Small intestine (tissue), 7 donors: ENCODE results near the gene GAL. TPM values are rescaled to one million over a fixed set of nuclear protein-coding genes. Genes with fewer than 3 reads are reported as not detected.

ENCODE experiments used
- DNase-seq, 2 donors: peaks; one replicate each; pipeline versions ENCODE4 v3.0.0 to v3.0.0-alpha.2; 2013
- FAIRE-seq: peaks from 2 replicates; lab custom pipeline; 2012; peaks lifted over from hg19 to GRCh38; lab: Jason Lieb, UNC
- H3K27ac ChIP-seq, 3 donors: one replicate each; pipeline ENCODE4 v1.5.1; 2013; ENCODE audit warnings: low read length in 2 of 3, mild to moderate bottlenecking in 2 of 3, control low read depth in 1 of 3, inconsistent platforms in 1 of 3, low read depth in 1 of 3, moderate library complexity in 1 of 3
- H3K27me3 ChIP-seq, 3 donors: one replicate each; pipeline ENCODE4 v1.6.1; 2013; ENCODE audit warnings: low read length in 3 of 3, inconsistent platforms in 1 of 3; ENCODE audit not compliant: control insufficient read depth in 3 of 3, insufficient read depth in 3 of 3
- H3K36me3 ChIP-seq, 3 donors: one replicate each; pipeline ENCODE4 v1.6.1; 2013; ENCODE audit warnings: low read length in 3 of 3, inconsistent platforms in 1 of 3, low read depth in 1 of 3, mild to moderate bottlenecking in 1 of 3, moderate library complexity in 1 of 3; ENCODE audit not compliant: control insufficient read depth in 3 of 3, insufficient read depth in 2 of 3
- H3K4me1 ChIP-seq, 3 donors: one replicate each; pipeline ENCODE4 v1.6.1; 2013; ENCODE audit warnings: low read length in 2 of 3, inconsistent platforms in 1 of 3, low read depth in 1 of 3, mild to moderate bottlenecking in 1 of 3, moderate library complexity in 1 of 3; ENCODE audit not compliant: control insufficient read depth in 3 of 3, insufficient read depth in 2 of 3
- H3K4me3 ChIP-seq, 3 donors: one replicate each; pipeline ENCODE4 v1.5.1; 2013; ENCODE audit warnings: low read length in 3 of 3, control low read depth in 1 of 3, inconsistent platforms in 1 of 3, low read depth in 1 of 3, mild to moderate bottlenecking in 1 of 3, moderate library complexity in 1 of 3
- H3K9me3 ChIP-seq, 2 donors: one replicate each; pipeline ENCODE4 v1.6.1; 2013; ENCODE audit warnings: low read depth in 1 of 2, low read length in 1 of 2; ENCODE audit not compliant: control insufficient read depth in 2 of 2, insufficient read depth in 1 of 2
- WGBS, 3 donors: extraction: QIAGEN DNeasy Blood & Tissue Kit; methylation state at CpG; one replicate each; pipeline ENCODE4 v1.1.7; 2013; 5-methylcytosine and 5-hydroxymethylcytosine counted together
- polyA plus RNA-seq, 4 donors: library from polyadenylated mRNA; stranded (reverse) in 3 of 4; unstranded in 1 of 4; fragments of 200-250 nt in 3 of 4; fragments of 120-200 nt in 1 of 4; gene quantifications; one replicate each; pipeline versions ENCODE4 v1.2.1 to v1.2.3, GENCODE V29; 2013
- donor health status: healthy with polysubstance abuse.
- donor health status: control.
- donor health status: control.
- donor health status: Bipolar disorder and iron deficiency.
- donor health status: healthy.

GAL gene
- polyA plus RNA-seq, 4 donors: 3.8 to 11.9 TPM; not detected in 2

DNA sequence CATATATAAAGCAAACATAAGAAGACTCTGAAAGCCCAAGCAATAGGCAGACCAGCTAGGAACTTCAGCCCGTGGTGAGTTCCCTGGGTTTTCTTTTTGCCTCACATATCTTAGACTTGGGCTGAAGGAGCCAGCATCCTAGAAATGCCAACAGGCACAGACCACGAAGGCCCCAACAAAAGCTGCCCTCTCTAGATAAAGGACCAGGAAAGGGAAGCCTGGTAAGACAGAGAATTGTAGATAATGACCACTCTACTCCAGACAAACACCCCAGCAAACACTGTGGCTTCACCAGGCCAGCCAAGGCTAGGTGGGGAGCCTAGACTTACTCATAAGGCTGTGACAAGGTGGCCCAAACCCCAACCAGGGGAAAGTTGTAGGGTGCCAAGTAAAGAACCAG lies 11.2 kb downstream of the GAL start:
- H3K9me3 ChIP-seq: peaks cover 0 to 13% of the 10 kb centered on the region in 2 donors
- DNase-seq: no peak
- H3K4me1 ChIP-seq: no peaks in the 10 kb centered on the region
- H3K27ac ChIP-seq: no peak overlapping the region
- 53 to 62% (median 57%) methylated on average over 2 of the region's 2 CpGs for WGBS, 3 donors
- H3K4me3 ChIP-seq: no peak overlapping the region
- H3K36me3 ChIP-seq: no peaks in the 10 kb centered on the region
- H3K27me3 ChIP-seq: peaks cover 0 to 19% (median 0%) of the 10 kb centered on the region in 3 donors
- no peak for FAIRE-seq

DNA sequence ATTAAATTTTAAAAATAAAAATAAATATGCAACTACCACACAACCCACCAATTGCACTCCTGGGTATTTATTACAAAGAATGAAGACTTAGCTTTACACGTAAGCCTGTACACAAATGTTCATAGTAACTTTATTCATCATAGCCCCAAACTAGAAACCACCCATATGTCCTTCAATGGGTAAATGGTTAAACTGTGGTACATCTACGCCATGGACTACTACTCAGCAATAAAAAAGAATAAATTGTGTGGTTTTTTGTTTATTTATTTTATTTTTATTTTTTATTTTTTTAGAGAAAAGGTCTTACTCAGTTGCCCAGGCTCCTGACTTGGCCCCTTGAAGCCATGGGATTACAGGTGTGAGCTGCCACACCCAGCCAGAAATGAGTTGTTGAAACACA lies 14.6 kb downstream of the GAL start:
- no peak for FAIRE-seq

DNA sequence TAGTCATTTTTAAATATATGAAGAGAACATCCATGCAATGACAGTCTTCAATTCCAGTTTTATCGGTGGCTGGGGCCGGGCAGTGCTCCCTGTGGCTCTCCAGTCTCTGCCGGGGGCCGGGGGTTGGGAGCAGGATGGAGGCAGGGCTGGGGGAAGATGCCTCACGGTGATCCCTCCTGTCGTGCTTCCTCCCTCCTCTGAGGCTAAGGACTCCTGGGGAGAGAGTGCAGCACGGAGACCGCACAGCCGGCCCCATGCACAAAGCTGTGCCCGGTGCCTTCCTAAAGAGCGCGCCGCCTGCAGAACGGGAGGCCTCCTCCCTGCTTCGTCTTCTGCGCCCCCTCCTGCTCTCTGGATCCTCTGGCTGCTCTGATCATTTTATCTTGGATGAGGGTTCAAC lies 20.5 kb downstream of the GAL start:
- DNase-seq (no peak), FAIRE-seq (no peak)
- H3K4me1 ChIP-seq: no peaks in the 10 kb centered on the region
- H3K27ac ChIP-seq: no peak overlapping the region
- peaks cover 0 to 9% (median 0%) of the 10 kb centered on the region in 3 donors for H3K27me3 ChIP-seq
- H3K9me3 ChIP-seq: no peaks in the 10 kb centered on the region
- no peak overlapping the region for H3K4me3 ChIP-seq
- 40 to 43% (median 43%) methylated on average over 16 of the region's 16 CpGs for WGBS, 3 donors
- no peaks in the 10 kb centered on the region for H3K36me3 ChIP-seq

More for the DNA sequence above, 14.6 kb downstream of the GAL start:
- Histone ChIP-seq H3K9me3 (peaks cover 0 to 13% of the 10 kb centered on the region in 2 donors), H3K4me3 (no peak overlapping the region), H3K36me3 (no peaks in the 10 kb centered on the region), H3K27ac (no peak overlapping the region), H3K27me3 (peaks cover 0 to 11% (median 4%) of the 10 kb centered on the region in 3 donors), H3K4me1 (no peaks in the 10 kb centered on the region)
- DNase-seq: no peak
- 89 to 94% (median 93%) methylated on average over 2 of the region's 2 CpGs for WGBS, 3 donors

DNA sequence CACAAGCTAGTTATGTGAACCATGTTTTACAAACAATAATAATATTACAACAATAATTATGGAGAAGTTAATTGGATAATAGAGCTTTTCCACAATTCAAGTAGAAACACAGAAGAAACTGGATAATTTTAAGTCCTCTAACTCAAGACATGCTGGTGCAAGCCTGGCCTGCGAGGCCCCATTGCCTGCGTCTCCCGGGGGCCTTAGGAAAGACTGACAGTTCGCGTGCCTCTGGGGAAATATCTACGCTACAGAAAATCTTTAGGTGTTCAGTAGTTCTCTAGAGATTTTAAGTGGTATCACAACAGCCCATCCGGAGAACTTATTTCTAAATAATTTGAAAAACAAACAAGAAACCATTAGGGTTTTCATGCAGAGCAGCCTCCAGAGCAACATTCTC lies 23.2 kb downstream of the GAL start:
- WGBS, 3 donors: 92 to 94% (median 93%) methylated on average over 7 of the region's 7 CpGs
- no peak overlapping the region for H3K4me3 ChIP-seq
- FAIRE-seq (no peak), DNase-seq (no peak)
- no peaks in the 10 kb centered on the region for H3K36me3 ChIP-seq
- H3K27me3 ChIP-seq: peaks cover 0 to 9% (median 0%) of the 10 kb centered on the region in 3 donors
- no peaks in the 10 kb centered on the region for H3K4me1 ChIP-seq
- no peaks in the 10 kb centered on the region for H3K9me3 ChIP-seq
- H3K27ac ChIP-seq: no peak overlapping the region

DNA sequence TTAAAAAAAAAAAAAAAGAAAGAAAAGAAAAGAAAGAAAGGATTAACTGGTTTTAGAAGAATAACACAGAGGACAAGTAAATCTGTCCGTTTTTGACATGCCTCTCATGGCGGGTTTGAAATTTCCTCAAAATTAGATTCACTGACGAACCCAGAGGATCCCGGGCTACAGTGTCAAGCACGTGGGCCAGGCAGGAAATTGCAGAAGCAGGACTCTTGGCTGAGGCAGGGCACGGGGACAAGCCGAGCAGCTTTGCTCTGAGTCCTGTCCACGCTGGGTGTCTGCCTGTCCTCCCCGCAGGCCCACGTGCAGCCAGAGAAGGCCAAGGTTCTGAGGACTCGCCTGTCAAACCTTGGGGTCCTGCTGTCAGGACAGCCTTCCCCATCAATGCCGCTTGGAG lies 24.7 kb downstream of the GAL start:
- H3K4me1 ChIP-seq: no peaks in the 10 kb centered on the region
- WGBS, 3 donors: 87 to 92% (median 91%) methylated on average over 11 to 12 of the region's 12 CpGs
- H3K36me3 ChIP-seq: no peaks in the 10 kb centered on the region
- peaks cover 0 to 4% (median 0%) of the 10 kb centered on the region in 3 donors for H3K27me3 ChIP-seq
- H3K4me3 ChIP-seq: no peak overlapping the region
- no peak overlapping the region for H3K27ac ChIP-seq
- FAIRE-seq (no peak), DNase-seq (no peak)
- H3K9me3 ChIP-seq: no peaks in the 10 kb centered on the region

DNA sequence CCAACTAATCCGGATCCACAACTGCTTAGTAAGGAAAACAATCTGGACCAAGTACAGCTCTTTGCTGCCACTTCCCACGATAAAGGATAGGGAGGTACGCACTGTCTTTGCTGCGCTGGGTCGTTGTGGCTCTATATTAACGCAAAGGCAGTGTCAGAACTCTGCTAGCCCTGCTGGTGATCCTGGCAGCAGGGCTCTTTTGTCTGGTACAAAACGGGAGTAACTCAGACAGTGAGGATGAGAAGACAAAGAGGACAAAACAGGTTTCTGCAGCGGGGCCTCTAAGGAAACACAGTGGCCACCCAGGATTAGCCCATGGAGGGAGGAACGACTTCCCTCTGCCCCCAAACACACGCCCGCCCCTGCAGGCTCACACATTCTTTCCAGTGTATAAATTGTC lies 26.1 kb downstream of the GAL start:
- H3K27ac ChIP-seq: no peak overlapping the region
- DNase-seq (no peak), FAIRE-seq (no peak)
- no peaks in the 10 kb centered on the region for H3K27me3 ChIP-seq
- H3K4me3 ChIP-seq: no peak overlapping the region
- no peaks in the 10 kb centered on the region for H3K4me1 ChIP-seq
- whole genome bisulfite sequencing, 3 donors: 84 to 90% (median 87%) methylated on average over 11 of the region's 11 CpGs
- no peaks in the 10 kb centered on the region for H3K9me3 ChIP-seq
- no peaks in the 10 kb centered on the region for H3K36me3 ChIP-seq

DNA sequence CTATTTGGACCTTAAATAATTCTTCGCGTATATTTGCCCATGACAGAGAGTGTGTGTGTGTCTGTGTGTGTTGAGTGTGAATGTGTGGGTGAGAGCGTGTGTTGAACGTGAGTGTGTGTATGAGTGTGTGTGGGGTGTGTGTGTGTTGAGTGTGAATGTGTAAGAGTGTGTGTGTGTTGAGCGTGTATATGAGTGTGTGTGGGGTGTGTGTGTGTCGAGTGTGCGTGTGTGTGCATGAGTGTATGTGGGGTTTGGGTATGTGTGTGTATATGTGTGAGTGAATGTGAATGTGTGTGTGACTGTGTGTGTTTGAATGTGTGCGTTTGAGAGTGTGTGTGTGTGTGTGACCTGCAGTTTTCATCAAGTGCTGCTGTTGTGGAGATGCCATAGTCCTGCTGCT lies 26.8 kb downstream of the GAL start:
- FAIRE-seq (no peak), DNase-seq (no peak)
- Histone ChIP-seq H3K27ac (no peak overlapping the region), H3K36me3 (no peaks in the 10 kb centered on the region), H3K4me1 (no peaks in the 10 kb centered on the region), H3K4me3 (no peak overlapping the region), H3K9me3 (no peaks in the 10 kb centered on the region), H3K27me3 (no peaks in the 10 kb centered on the region)
- 94 to 96% (median 95%) methylated on average over 8 of the region's 8 CpGs for WGBS, 3 donors

DNA sequence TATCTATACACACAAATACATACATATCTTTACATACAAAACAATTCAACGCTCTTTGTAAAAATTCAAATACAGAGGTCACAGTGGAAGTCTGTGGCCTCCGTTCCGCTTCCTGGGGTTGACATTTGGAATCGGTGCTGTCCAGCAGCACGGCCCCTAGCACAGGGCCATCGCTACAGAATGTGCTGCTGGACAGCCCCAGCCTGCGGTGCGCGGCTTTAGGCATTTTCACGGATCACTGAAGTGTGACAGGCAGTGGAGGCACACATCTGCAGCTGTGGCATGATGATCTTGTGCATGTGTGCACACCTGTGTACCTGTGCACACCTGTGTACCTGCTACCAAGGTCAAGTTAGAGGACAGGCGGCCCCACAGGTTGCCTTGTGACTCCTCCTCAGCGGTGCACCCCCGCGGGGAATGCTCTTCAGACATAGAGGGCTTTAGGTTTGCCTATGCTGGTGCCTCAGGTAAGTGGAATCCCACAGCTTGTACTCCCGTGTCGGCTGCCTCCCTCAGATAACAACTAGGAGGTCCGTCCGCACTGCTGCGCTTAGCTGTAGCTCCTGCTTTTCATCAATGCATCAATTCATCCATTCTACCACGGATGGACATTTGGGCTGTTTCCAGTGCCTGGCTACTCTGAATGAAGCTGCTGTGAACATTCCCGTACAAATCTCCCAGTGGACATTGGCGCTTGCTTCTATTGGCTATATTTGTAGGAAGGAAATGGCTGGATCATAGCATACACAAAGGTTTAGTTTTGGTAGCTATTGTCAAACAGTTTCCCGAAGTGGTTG lies 29.9 kb downstream of the GAL start:
- H3K27ac ChIP-seq: no peak overlapping the region
- 83 to 91% (median 90%) methylated on average over 23 of the region's 23 CpGs for WGBS, 3 donors
- H3K9me3 ChIP-seq: no peaks in the 10 kb centered on the region
- H3K36me3 ChIP-seq: peaks cover 0 to 5% (median 0%) of the 10 kb centered on the region in 3 donors
- no peaks in the 10 kb centered on the region for H3K4me1 ChIP-seq
- DNase-seq (no peak), FAIRE-seq (no peak)
- peaks cover 0 to 3% (median 0%) of the 10 kb centered on the region in 3 donors for H3K27me3 ChIP-seq
- no peak overlapping the region for H3K4me3 ChIP-seq
